ENCODE results near the gene MIPOL1.

GRCh38 chr14:37185670-37186069 is 12.1 kb upstream of the MIPOL1 start:
- TF ChIP-seq GATA2 (IDR thresholded peaks at IDR 0.05; ENCODE audit: low read depth, low read length): no peak
- no peak for TF ChIP-seq GATA3 (IDR thresholded peaks at IDR 0.05; ENCODE audit: low read depth, low read length)
